Measurements from ENCODE around the gene HBS1L.

HBS1L gene

GRCh38 chr6:134943522-134944111, 111.0 kb downstream of the HBS1L start:
- Histone ChIP-seq H3K9me3 (replicated peaks; ENCODE audit: low read length) (no peaks in the 10 kb centered on the region), H3K4me2 (ENCODE audit: low read length) (no peak overlapping the region), H3K9ac (ENCODE audit: low read depth, low read length) (no peak overlapping the region)

GRCh38 chr6:134938896-134939295, 115.7 kb downstream of the HBS1L start:
- Histone ChIP-seq H3K4me1 (ENCODE audit: control insufficient read depth, insufficient read depth, low read length) (peaks cover 14% of the 10 kb centered on the region), H3K36me3 (ENCODE audit: insufficient read depth, low read length) (no peaks in the 10 kb centered on the region), H3K4me3 (ENCODE audit: low read length) (no peak overlapping the region), H3K4me2 (ENCODE audit: low read length) (no peak overlapping the region), H3K9ac (ENCODE audit: low read depth, low read length) (no peak overlapping the region), H3K27me3 (ENCODE audit: control insufficient read depth, insufficient read depth, low read length) (no peaks in the 10 kb centered on the region), H3K9me3 (replicated peaks; ENCODE audit: low read length) (no peaks in the 10 kb centered on the region)

More at GRCh38 chr6:134943522-134944111, 111.0 kb downstream of the HBS1L start:
- Histone ChIP-seq H3K36me3 (ENCODE audit: insufficient read depth, low read length) (no peaks in the 10 kb centered on the region), H3K4me3 (ENCODE audit: low read length) (no peak overlapping the region), H3K27me3 (ENCODE audit: control insufficient read depth, insufficient read depth, low read length) (no peaks in the 10 kb centered on the region), H3K4me1 (ENCODE audit: control insufficient read depth, insufficient read depth, low read length) (no peaks in the 10 kb centered on the region)

GRCh38 chr6:134937426-134937825, 117.2 kb downstream of the HBS1L start:
- Histone ChIP-seq H3K4me3 (ENCODE audit: low read length) (no peak overlapping the region), H3K9ac (ENCODE audit: low read depth, low read length) (peak overlapping the region; percentile 48), H3K9me3 (replicated peaks; ENCODE audit: low read length) (no peaks in the 10 kb centered on the region), H3K36me3 (ENCODE audit: insufficient read depth, low read length) (no peaks in the 10 kb centered on the region), H3K4me1 (ENCODE audit: control insufficient read depth, insufficient read depth, low read length) (peaks cover 14% of the 10 kb centered on the region), H3K4me2 (ENCODE audit: low read length) (peak overlapping the region; percentile 60), H3K27me3 (ENCODE audit: control insufficient read depth, insufficient read depth, low read length) (no peaks in the 10 kb centered on the region)

- no peak overlapping the region for H3K4me3 ChIP-seq (ENCODE audit: low read length)
- H3K36me3 ChIP-seq (ENCODE audit: insufficient read depth, low read length): no peaks in the 10 kb centered on the region
- H3K9ac ChIP-seq (ENCODE audit: low read depth, low read length): peak overlapping the region; percentile 48
- H3K27me3 ChIP-seq (ENCODE audit: control insufficient read depth, insufficient read depth, low read length): no peaks in the 10 kb centered on the region
- H3K9me3 ChIP-seq (replicated peaks; ENCODE audit: low read length): no peaks in the 10 kb centered on the region
- H3K4me1 ChIP-seq (ENCODE audit: control insufficient read depth, insufficient read depth, low read length): peaks cover 14% of the 10 kb centered on the region
- H3K4me2 ChIP-seq (ENCODE audit: low read length): peak overlapping the region; percentile 60
Measured at GRCh38 chr6:134936931-134937330, 117.7 kb downstream of the HBS1L start.

- H3K9ac ChIP-seq (ENCODE audit: low read depth, low read length): no peak overlapping the region
- no peak overlapping the region for H3K4me2 ChIP-seq (ENCODE audit: low read length)
- no peaks in the 10 kb centered on the region for H3K9me3 ChIP-seq (replicated peaks; ENCODE audit: low read length)
- peaks cover 14% of the 10 kb centered on the region for H3K4me1 ChIP-seq (ENCODE audit: control insufficient read depth, insufficient read depth, low read length)
- no peaks in the 10 kb centered on the region for H3K36me3 ChIP-seq (ENCODE audit: insufficient read depth, low read length)
- no peaks in the 10 kb centered on the region for H3K27me3 ChIP-seq (ENCODE audit: control insufficient read depth, insufficient read depth, low read length)
- H3K4me3 ChIP-seq (ENCODE audit: low read length): no peak overlapping the region
Measured at GRCh38 chr6:134936476-134936875, 118.1 kb downstream of the HBS1L start.

GRCh38 chr6:134934793-134935485, 119.7 kb downstream of the HBS1L start:
- Histone ChIP-seq H3K4me3 (ENCODE audit: low read length) (no peak overlapping the region), H3K36me3 (ENCODE audit: insufficient read depth, low read length) (no peaks in the 10 kb centered on the region), H3K9ac (ENCODE audit: low read depth, low read length) (no peak overlapping the region), H3K9me3 (replicated peaks; ENCODE audit: low read length) (no peaks in the 10 kb centered on the region), H3K27me3 (ENCODE audit: control insufficient read depth, insufficient read depth, low read length) (no peaks in the 10 kb centered on the region), H3K4me1 (ENCODE audit: control insufficient read depth, insufficient read depth, low read length) (peaks cover 14% of the 10 kb centered on the region), H3K4me2 (ENCODE audit: low read length) (no peak overlapping the region)

- H3K36me3 ChIP-seq (ENCODE audit: insufficient read depth, low read length): no peaks in the 10 kb centered on the region
- H3K9me3 ChIP-seq (replicated peaks; ENCODE audit: low read length): no peaks in the 10 kb centered on the region
- no peak overlapping the region for H3K4me2 ChIP-seq (ENCODE audit: low read length)
- peaks cover 12% of the 10 kb centered on the region for H3K4me1 ChIP-seq (ENCODE audit: control insufficient read depth, insufficient read depth, low read length)
- H3K27me3 ChIP-seq (ENCODE audit: control insufficient read depth, insufficient read depth, low read length): no peaks in the 10 kb centered on the region
- H3K9ac ChIP-seq (ENCODE audit: low read depth, low read length): no peak overlapping the region
- H3K4me3 ChIP-seq (ENCODE audit: low read length): no peak overlapping the region
Measured at GRCh38 chr6:134932535-134933470, 121.8 kb downstream of the HBS1L start.

- no peak overlapping the region for H3K9ac ChIP-seq (ENCODE audit: low read depth, low read length)
Measured at GRCh38 chr6:134932098-134932497, 122.5 kb downstream of the HBS1L start.

GRCh38 chr6:134930463-134930862, 124.2 kb downstream of the HBS1L start:
- no peak overlapping the region for H3K4me3 ChIP-seq (ENCODE audit: low read length)
- H3K27me3 ChIP-seq (ENCODE audit: control insufficient read depth, insufficient read depth, low read length): no peaks in the 10 kb centered on the region
- H3K4me2 ChIP-seq (ENCODE audit: low read length): no peak overlapping the region
- no peaks in the 10 kb centered on the region for H3K9me3 ChIP-seq (replicated peaks; ENCODE audit: low read length)
- H3K36me3 ChIP-seq (ENCODE audit: insufficient read depth, low read length): no peaks in the 10 kb centered on the region
- H3K4me1 ChIP-seq (ENCODE audit: control insufficient read depth, insufficient read depth, low read length): peaks cover 3% of the 10 kb centered on the region
- no peak overlapping the region for H3K9ac ChIP-seq (ENCODE audit: low read depth, low read length)

More at GRCh38 chr6:134932098-134932497, 122.5 kb downstream of the HBS1L start:
- H3K4me3 ChIP-seq (ENCODE audit: low read length): no peak overlapping the region
- H3K9me3 ChIP-seq (replicated peaks; ENCODE audit: low read length): no peaks in the 10 kb centered on the region
- no peak overlapping the region for H3K4me2 ChIP-seq (ENCODE audit: low read length)
- H3K36me3 ChIP-seq (ENCODE audit: insufficient read depth, low read length): no peaks in the 10 kb centered on the region
- peaks cover 5% of the 10 kb centered on the region for H3K4me1 ChIP-seq (ENCODE audit: control insufficient read depth, insufficient read depth, low read length)
- no peaks in the 10 kb centered on the region for H3K27me3 ChIP-seq (ENCODE audit: control insufficient read depth, insufficient read depth, low read length)

- no peaks in the 10 kb centered on the region for H3K27me3 ChIP-seq (ENCODE audit: control insufficient read depth, insufficient read depth, low read length)
- no peak overlapping the region for H3K4me3 ChIP-seq (ENCODE audit: low read length)
- peaks cover 3% of the 10 kb centered on the region for H3K4me1 ChIP-seq (ENCODE audit: control insufficient read depth, insufficient read depth, low read length)
- H3K9ac ChIP-seq (ENCODE audit: low read depth, low read length): no peak overlapping the region
- no peaks in the 10 kb centered on the region for H3K36me3 ChIP-seq (ENCODE audit: insufficient read depth, low read length)
- no peaks in the 10 kb centered on the region for H3K9me3 ChIP-seq (replicated peaks; ENCODE audit: low read length)
- H3K4me2 ChIP-seq (ENCODE audit: low read length): no peak overlapping the region
Measured at GRCh38 chr6:134928151-134928900, 126.3 kb downstream of the HBS1L start.

- Histone ChIP-seq H3K9me3 (replicated peaks; ENCODE audit: low read length) (no peaks in the 10 kb centered on the region), H3K4me1 (ENCODE audit: control insufficient read depth, insufficient read depth, low read length) (peaks cover 3% of the 10 kb centered on the region), H3K36me3 (ENCODE audit: insufficient read depth, low read length) (no peaks in the 10 kb centered on the region), H3K4me3 (ENCODE audit: low read length) (no peak overlapping the region), H3K4me2 (ENCODE audit: low read length) (no peak overlapping the region), H3K27me3 (ENCODE audit: control insufficient read depth, insufficient read depth, low read length) (no peaks in the 10 kb centered on the region), H3K9ac (ENCODE audit: low read depth, low read length) (no peak overlapping the region)
Measured at GRCh38 chr6:134925800-134926199, 128.8 kb downstream of the HBS1L start.
